RWPE2 (cell line): Measurements from ENCODE around the gene FOSL1.
"Not testable (repeated sequence)": the region's sequence is repeated elsewhere in the genome, so short reads cannot be mapped to it uniquely, and the experiment has no call there.

Experiments used
- ATAC-seq: fragments of 200-7000 bp; cut with Tn5 transposase; 3 replicates; pipeline ENCODE4 v1.9.1; 2021; ENCODE audit warnings: low read depth
- DNase-seq: peaks from one replicate; pipeline ENCODE4 v3.0.0-alpha.2; 2020; ENCODE audit warnings: low spot score
- H3K27ac ChIP-seq: fragments of 450-650 bp; 2 replicates; pipeline ENCODE4 v1.5.1; 2017; ENCODE audit warnings: mild to moderate bottlenecking; ENCODE audit not compliant: poor library complexity, severe bottlenecking
- H3K27me3 ChIP-seq: fragments of 250-450 bp; sonication (Bioruptor Pico); 2 replicates; pipeline ENCODE4 v1.5.1; 2021; ENCODE audit warnings: mild to moderate bottlenecking, moderate library complexity; ENCODE audit not compliant: insufficient read depth, poor library complexity, severe bottlenecking
- H3K36me3 ChIP-seq: fragments of 250-450 bp; sonication (Bioruptor Pico); 2 replicates; pipeline ENCODE4 v1.5.1; 2020; ENCODE audit warnings: low read depth, mild to moderate bottlenecking, moderate library complexity
- H3K4me1 ChIP-seq: fragments of 250-450 bp; sonication (Bioruptor Pico); 2 replicates; pipeline ENCODE4 v1.5.1; 2021; ENCODE audit warnings: mild to moderate bottlenecking, moderate library complexity; ENCODE audit not compliant: insufficient read depth, poor library complexity, severe bottlenecking
- H3K4me3 ChIP-seq: fragments of 250-450 bp; sonication (Bioruptor Pico); 2 replicates; pipeline ENCODE4 v1.5.1; 2021; ENCODE audit warnings: mild to moderate bottlenecking, moderate library complexity; ENCODE audit not compliant: severe bottlenecking
- H3K9me3 ChIP-seq: fragments of 250-450 bp; sonication (Bioruptor Pico); 2 replicates; pipeline ENCODE4 v1.5.1; 2021; ENCODE audit warnings: mild to moderate bottlenecking, moderate library complexity; ENCODE audit not compliant: severe bottlenecking
- TF ChIP-seq, protein P1 (sequence below): fragments of 450-650 bp; IDR thresholded peaks from one replicate; pipeline ENCODE4 v1.5.1; 2017; ENCODE audit warnings: mild to moderate bottlenecking, moderate library complexity; ENCODE audit not compliant: poor library complexity, severe bottlenecking

The FOSL1 gene

DNA sequence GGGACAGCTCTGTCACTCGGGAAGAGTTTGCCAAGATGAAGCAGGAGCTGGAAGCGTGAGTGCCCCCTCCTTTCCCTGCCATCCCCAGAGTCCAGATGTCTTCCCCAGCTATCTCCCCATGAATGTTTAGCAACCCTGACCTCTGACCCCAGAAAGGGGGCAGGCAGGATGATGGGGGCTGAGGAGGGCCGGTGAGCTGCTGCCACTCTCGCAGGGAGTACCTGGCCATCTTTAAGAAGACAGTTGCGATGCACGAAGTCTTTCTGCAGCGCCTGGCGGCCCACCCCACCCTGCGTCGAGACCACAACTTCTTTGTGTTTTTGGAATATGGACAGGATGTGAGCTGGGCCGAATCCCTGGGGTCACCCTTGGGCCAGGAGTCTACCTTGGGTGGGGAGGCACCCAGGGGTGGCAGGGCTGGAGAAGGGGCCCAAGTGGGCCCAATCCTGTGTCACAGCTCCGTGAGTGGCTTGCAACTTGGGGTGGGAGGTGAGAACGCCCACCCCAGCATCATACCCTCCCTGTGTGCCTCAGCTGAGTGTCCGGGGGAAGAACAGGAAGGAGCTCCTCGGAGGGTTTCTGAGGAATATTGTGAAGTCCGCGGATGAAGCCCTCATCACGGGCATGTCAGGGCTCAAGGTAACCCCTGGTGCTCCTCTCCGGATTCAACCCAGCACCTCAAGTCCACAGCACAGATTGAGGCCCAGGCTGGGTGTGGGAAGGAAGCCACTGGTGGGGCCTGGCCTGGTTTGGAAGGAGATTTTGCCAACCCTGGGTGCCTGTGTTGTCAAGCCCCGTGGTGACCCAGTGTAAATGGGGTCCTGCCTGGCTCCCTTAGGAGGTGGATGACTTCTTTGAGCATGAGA lies 49.7 kb downstream of the FOSL1 start:
- H3K27me3 ChIP-seq: no peaks in the 10 kb centered on the region
- H3K4me1 ChIP-seq: no peaks in the 10 kb centered on the region
- ATAC-seq (peak; percentile 7), DNase-seq (peak; percentile 53)
- TF ChIP-seq, protein P1, sequence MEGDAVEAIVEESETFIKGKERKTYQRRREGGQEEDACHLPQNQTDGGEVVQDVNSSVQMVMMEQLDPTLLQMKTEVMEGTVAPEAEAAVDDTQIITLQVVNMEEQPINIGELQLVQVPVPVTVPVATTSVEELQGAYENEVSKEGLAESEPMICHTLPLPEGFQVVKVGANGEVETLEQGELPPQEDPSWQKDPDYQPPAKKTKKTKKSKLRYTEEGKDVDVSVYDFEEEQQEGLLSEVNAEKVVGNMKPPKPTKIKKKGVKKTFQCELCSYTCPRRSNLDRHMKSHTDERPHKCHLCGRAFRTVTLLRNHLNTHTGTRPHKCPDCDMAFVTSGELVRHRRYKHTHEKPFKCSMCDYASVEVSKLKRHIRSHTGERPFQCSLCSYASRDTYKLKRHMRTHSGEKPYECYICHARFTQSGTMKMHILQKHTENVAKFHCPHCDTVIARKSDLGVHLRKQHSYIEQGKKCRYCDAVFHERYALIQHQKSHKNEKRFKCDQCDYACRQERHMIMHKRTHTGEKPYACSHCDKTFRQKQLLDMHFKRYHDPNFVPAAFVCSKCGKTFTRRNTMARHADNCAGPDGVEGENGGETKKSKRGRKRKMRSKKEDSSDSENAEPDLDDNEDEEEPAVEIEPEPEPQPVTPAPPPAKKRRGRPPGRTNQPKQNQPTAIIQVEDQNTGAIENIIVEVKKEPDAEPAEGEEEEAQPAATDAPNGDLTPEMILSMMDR: no peak
- no peak overlapping the region for H3K27ac ChIP-seq
- H3K36me3 ChIP-seq: peaks cover 26% of the 10 kb centered on the region
- H3K4me3 ChIP-seq: no peak overlapping the region
- no peaks in the 10 kb centered on the region for H3K9me3 ChIP-seq

DNA sequence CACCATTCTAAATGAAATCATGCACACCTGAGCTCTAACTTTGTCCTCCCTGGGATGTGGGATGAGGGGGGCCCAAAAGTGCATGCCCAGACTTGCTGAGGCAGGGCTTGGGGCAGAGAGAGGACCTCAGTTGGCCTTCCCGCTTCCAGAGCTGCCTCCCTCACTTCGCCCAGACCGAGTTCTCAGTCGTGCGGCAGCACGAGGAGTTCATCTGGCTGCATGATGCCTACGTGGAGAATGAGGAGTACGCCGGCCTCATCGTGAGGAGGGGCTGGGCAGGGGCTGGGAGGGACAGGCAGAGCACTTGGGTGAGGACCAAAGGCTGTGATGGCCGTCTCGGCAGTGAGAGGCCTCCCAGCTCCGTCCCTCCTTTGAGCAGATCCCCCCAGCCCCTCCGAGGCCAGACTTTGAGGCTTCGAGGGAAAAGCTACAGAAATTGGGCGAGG lies 50.4 kb downstream of the FOSL1 start:
- DNase-seq: peak; percentile 51

GRCh38 chr11:65849366-65849765 lies 50.8 kb downstream of the FOSL1 start:
- H3K4me3 ChIP-seq: no peak overlapping the region
- TF ChIP-seq, protein P1: no peak
- DNase-seq (peak; percentile 42), ATAC-seq (peak; percentile 5; the same call in 2 of the 3 replicates)
- no peak overlapping the region for H3K27ac ChIP-seq
- no peaks in the 10 kb centered on the region for H3K9me3 ChIP-seq
- H3K4me1 ChIP-seq: no peaks in the 10 kb centered on the region
- H3K27me3 ChIP-seq: no peaks in the 10 kb centered on the region
- peaks cover 18% of the 10 kb centered on the region for H3K36me3 ChIP-seq

More for the DNA sequence above, 50.4 kb downstream of the FOSL1 start:
- Histone ChIP-seq H3K9me3 (no peaks in the 10 kb centered on the region), H3K27me3 (no peaks in the 10 kb centered on the region), H3K4me3 (no peak overlapping the region), H3K4me1 (no peaks in the 10 kb centered on the region), H3K36me3 (peaks cover 22% of the 10 kb centered on the region), H3K27ac (no peak overlapping the region)
- peak; percentile 0; the same call in 1 of the 3 replicates for ATAC-seq
- TF ChIP-seq, protein P1: no peak

DNA sequence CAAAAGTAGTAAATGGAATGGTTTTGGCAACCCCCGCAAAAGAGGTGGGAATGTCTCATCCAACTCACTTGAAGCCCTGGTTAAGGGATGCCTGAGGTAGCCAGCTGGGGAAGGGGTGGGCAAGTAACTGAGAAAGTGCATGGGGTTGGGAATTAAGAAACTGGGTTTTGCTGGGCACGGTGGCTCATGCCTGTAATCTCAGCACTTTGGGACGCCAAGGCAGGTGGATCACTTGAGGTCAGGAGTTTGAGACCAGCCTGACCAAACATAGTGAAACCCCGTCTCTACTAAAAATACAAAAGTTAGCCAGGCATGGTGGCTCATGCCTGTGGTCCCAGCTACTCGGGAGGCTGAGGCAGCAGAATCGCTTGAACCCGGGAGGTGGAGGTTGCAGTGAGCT lies 51.5 kb downstream of the FOSL1 start:
- not testable (repeated sequence) for ATAC-seq, H3K9me3 ChIP-seq, H3K27me3 ChIP-seq, H3K4me3 ChIP-seq, H3K4me1 ChIP-seq, H3K27ac ChIP-seq, DNase-seq
- H3K36me3 ChIP-seq: peaks cover 12% of the 10 kb centered on the region

DNA sequence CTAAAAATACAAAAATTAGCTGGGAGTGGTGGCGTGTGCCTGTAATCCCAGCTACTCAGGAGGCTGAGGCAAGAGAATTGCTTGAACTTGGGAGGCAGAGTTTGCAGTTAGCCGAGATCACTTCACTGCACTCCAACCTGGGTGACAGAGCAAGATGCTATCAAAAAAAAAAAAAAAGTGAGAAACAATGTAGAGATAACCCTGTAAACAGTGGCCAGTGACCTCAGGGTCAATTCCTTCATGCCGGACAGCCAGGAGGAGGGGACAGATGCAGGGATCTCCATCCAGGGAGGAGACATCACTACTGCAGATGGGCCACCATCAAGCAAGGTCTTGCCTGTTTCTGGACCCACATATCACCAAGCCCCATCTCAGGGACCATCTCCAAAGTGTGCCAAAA lies 52.4 kb downstream of the FOSL1 start:
- no peak for ATAC-seq

More for the DNA sequence above, 52.4 kb downstream of the FOSL1 start:
- no peaks in the 10 kb centered on the region for H3K27me3 ChIP-seq
- H3K9me3 ChIP-seq: no peaks in the 10 kb centered on the region
- no peak for DNase-seq
- no peak overlapping the region for H3K27ac ChIP-seq
- TF ChIP-seq, protein P1: no peak
- H3K4me1 ChIP-seq: no peaks in the 10 kb centered on the region
- H3K4me3 ChIP-seq: no peak overlapping the region
- peaks cover 4% of the 10 kb centered on the region; the same call in 1 of the 2 replicates for H3K36me3 ChIP-seq
